ENCODE data around the gene PRDM2.

Gene PRDM2

GRCh38 chr1:13703128-13703513, 3.1 kb downstream of the PRDM2 start:
- ATAC-seq = no peak

GRCh38 chr1:13703558-13704490, 3.8 kb downstream of the PRDM2 start:
- TF ChIP-seq, protein P1, sequence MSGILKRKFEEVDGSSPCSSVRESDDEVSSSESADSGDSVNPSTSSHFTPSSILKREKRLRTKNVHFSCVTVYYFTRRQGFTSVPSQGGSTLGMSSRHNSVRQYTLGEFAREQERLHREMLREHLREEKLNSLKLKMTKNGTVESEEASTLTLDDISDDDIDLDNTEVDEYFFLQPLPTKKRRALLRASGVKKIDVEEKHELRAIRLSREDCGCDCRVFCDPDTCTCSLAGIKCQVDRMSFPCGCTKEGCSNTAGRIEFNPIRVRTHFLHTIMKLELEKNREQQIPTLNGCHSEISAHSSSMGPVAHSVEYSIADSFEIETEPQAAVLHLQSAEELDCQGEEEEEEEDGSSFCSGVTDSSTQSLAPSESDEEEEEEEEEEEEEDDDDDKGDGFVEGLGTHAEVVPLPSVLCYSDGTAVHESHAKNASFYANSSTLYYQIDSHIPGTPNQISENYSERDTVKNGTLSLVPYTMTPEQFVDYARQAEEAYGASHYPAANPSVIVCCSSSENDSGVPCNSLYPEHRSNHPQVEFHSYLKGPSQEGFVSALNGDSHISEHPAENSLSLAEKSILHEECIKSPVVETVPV (CRISPR knock-in tag; IDR thresholded peaks at IDR 0.05) = no peak
- TF ChIP-seq ZNF70 (CRISPR knock-in tag; IDR thresholded peaks at IDR 0.05) (no peak), GLIS3 (CRISPR knock-in tag; IDR thresholded peaks at IDR 0.05) (no peak), CSDC2 (CRISPR knock-in tag; IDR thresholded peaks at IDR 0.05) (no peak), ZNF565 (CRISPR knock-in tag; conservative IDR thresholded peaks at IDR 0.05; ENCODE audit: low read depth) (no peak), TCF4 (CRISPR knock-in tag; IDR thresholded peaks at IDR 0.05; ENCODE audit: borderline replicate concordance) (no peak), ISL1 (CRISPR knock-in tag; IDR thresholded peaks at IDR 0.05) (no peak)
- no peak for ATAC-seq

More at GRCh38 chr1:13703128-13703513, 3.1 kb downstream of the PRDM2 start:
- TF ChIP-seq ESRRG (CRISPR knock-in tag; IDR thresholded peaks at IDR 0.05) (no peak), PPARA (CRISPR knock-in tag; IDR thresholded peaks at IDR 0.05; ENCODE audit: borderline replicate concordance) (no peak), TCF4 (CRISPR knock-in tag; IDR thresholded peaks at IDR 0.05; ENCODE audit: borderline replicate concordance) (no peak), PATZ1 (CRISPR knock-in tag; IDR thresholded peaks at IDR 0.05; ENCODE audit: borderline replicate concordance) (no peak), CREB5 (CRISPR knock-in tag; IDR thresholded peaks at IDR 0.05; ENCODE audit: low read depth) (no peak), SNAI2 (CRISPR knock-in tag; IDR thresholded peaks at IDR 0.05) (no peak), ZNF8 (CRISPR knock-in tag; IDR thresholded peaks at IDR 0.05) (no peak), RARB (CRISPR knock-in tag; IDR thresholded peaks at IDR 0.05) (no peak), ZFP30 (CRISPR knock-in tag; IDR thresholded peaks at IDR 0.05) (no peak), ISL1 (CRISPR knock-in tag; IDR thresholded peaks at IDR 0.05) (no peak), ZFP3 (CRISPR knock-in tag; IDR thresholded peaks at IDR 0.05) (no peak), ZNF70 (CRISPR knock-in tag; IDR thresholded peaks at IDR 0.05) (no peak)
- TF ChIP-seq, protein P1 (CRISPR knock-in tag; IDR thresholded peaks at IDR 0.05) = no peak

DNA sequence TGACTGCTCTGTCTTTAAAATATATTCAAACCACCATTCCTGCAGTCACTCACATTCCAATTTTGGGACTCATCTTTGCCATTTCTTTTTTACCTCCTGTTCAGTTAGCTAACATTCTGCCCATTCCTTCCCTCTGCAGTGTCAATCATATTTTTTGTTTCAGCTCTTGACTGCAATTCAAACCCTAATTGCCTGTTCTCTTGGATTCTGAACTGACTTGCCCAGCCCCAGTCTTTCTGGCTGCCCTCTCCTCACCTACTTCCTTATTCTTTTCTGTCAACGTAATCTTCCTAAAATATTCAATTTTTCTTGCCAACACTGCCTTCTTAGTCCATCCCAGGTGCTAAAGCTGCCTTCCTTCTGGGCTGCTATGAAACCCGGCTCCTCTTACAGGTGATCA, 6.1 kb downstream of the PRDM2 start:
- no peak for ATAC-seq
- TF ChIP-seq ZNF70 (CRISPR knock-in tag; IDR thresholded peaks at IDR 0.05) = no peak
- no peak for TF ChIP-seq TOX (CRISPR knock-in tag; IDR thresholded peaks at IDR 0.05; ENCODE audit: borderline replicate concordance)
- no peak for TF ChIP-seq CSDC2 (CRISPR knock-in tag; IDR thresholded peaks at IDR 0.05)
- no peak for TF ChIP-seq RARB (CRISPR knock-in tag; IDR thresholded peaks at IDR 0.05)

DNA sequence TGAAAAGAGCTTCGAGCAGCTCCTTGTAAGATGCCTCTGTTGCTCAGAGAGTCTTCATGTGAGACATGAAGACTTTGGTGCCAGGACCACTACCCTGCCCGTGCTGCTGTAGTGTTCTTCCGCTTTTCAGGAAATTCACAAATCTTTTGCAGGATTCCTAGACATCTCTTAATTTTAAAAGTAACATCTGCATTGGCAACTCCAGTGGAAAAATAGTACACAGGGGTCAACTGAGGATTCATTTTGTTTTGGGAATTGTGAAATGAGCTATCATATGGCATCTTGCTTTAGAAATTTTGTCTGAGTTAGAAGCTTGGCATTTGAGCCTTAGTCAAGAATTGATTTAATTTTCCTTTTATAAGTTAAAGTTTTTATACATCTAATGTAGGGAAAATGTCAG, 7.2 kb downstream of the PRDM2 start:
- no peak for ATAC-seq

More for the DNA sequence above, 7.2 kb downstream of the PRDM2 start:
- TF ChIP-seq, protein P2, sequence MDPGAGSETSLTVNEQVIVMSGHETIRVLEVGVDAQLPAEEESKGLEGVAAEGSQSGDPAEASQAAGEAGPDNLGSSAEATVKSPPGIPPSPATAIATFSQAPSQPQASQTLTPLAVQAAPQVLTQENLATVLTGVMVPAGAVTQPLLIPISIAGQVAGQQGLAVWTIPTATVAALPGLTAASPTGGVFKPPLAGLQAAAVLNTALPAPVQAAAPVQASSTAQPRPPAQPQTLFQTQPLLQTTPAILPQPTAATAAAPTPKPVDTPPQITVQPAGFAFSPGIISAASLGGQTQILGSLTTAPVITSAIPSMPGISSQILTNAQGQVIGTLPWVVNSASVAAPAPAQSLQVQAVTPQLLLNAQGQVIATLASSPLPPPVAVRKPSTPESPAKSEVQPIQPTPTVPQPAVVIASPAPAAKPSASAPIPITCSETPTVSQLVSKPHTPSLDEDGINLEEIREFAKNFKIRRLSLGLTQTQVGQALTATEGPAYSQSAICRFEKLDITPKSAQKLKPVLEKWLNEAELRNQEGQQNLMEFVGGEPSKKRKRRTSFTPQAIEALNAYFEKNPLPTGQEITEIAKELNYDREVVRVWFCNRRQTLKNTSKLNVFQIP (CRISPR knock-in tag; IDR thresholded peaks at IDR 0.05; ENCODE audit: borderline replicate concordance, low read depth) = no peak
- TF ChIP-seq ISL1 (CRISPR knock-in tag; IDR thresholded peaks at IDR 0.05) = no peak

All from SK-N-SH treated with all-trans-retinoic acid at 6 μM for 48 hours (cell line).